Upper lobe of left lung (tissue), 6 donors: ENCODE results near the gene EFNA3. TPM values are rescaled to one million over a fixed set of nuclear protein-coding genes. Genes with fewer than 3 reads are reported as not detected.
A peak's percentile ranks its signal among the peaks of the same experiment; 100 is the strongest.

ENCODE experiments used
- ATAC-seq, 2 donors: fragments of 200-7000 bp; cut with Tn5 transposase; one replicate each; pipeline ENCODE4 v1.9.1; 2022; ENCODE audit warnings: mild to moderate bottlenecking in 2 of 2, moderate library complexity in 2 of 2; ENCODE audit not compliant: low FRiP score in 2 of 2
- DNase-seq, 2 donors: peaks; one replicate each; pipeline ENCODE4 v3.0.0-alpha.2; 2019 to 2020
- H3K27ac ChIP-seq, 4 donors: fragments of 200-600 bp; sonication (generic); one replicate each; pipeline ENCODE4 v1.5.1; 2016 to 2019
- H3K27me3 ChIP-seq, 4 donors: fragments of 200-600 bp; sonication (generic); one replicate each; pipeline ENCODE4 v1.5.1; 2017 to 2019
- H3K36me3 ChIP-seq, 4 donors: fragments of 200-600 bp; sonication (generic); one replicate each; pipeline ENCODE4 v1.5.1; 2016 to 2019
- H3K4me1 ChIP-seq, 4 donors: fragments of 200-600 bp; sonication (generic); one replicate each; pipeline ENCODE4 v1.5.1; 2018 to 2019
- H3K4me3 ChIP-seq, 4 donors: fragments of 200-600 bp; sonication (generic); one replicate each; pipeline ENCODE4 v1.5.1; 2017 to 2019; ENCODE audit warnings: mild to moderate bottlenecking in 2 of 4, moderate library complexity in 1 of 4
- H3K9me3 ChIP-seq, 4 donors: fragments of 200-600 bp; sonication (generic); one replicate each; pipeline ENCODE4 v1.5.1; 2018 to 2019
- EP300 ChIP-seq, 4 donors: sonication (generic); formaldehyde crosslinking; IDR thresholded peaks; one replicate each; pipeline ENCODE4 v1.5.1; 2017; ENCODE audit warnings: antibody characterized with exemption in 4 of 4, control low read depth in 2 of 4
- POLR2A ChIP-seq, 4 donors: fragments of 450-650 bp; IDR thresholded peaks; one replicate each; pipeline ENCODE4 v1.5.1; 2016 to 2017; ENCODE audit warnings: antibody characterized with exemption in 4 of 4, mild to moderate bottlenecking in 2 of 4
- POLR2AphosphoS5 ChIP-seq, 2 donors: sonication (generic); formaldehyde crosslinking; IDR thresholded peaks; one replicate each; pipeline ENCODE4 v1.5.1; 2017; ENCODE audit warnings: antibody characterized with exemption in 2 of 2
- WGBS, 2 donors: methylation state at CpG; one replicate each; pipeline ENCODE4 v1.1.5; 2017 to 2018; 5-methylcytosine and 5-hydroxymethylcytosine counted together
- total RNA-seq, 6 donors: library from RNA; depleted of rRNA in 4 of 6; stranded (reverse); fragments of >200 nt in 4 of 6; gene quantifications; one replicate each; pipeline versions ENCODE4 v1.1.0 to v1.2.1, GENCODE V29; 2016 to 2021
- TF ChIP-seq, protein P1 (sequence below), 6 experiments: fragments of 450-650 bp in 4 of 6; fragments of 200-600 bp in 2 of 6; sonication (generic) in 2 of 6; IDR thresholded peaks; one replicate each; pipeline ENCODE4 v1.5.1; 2016 to 2019; ENCODE audit warnings: antibody characterized with exemption in 6 of 6
- donor health status: DM: no; HTN: no; CAD: no; lungs with moderate emphysema.
- donor health status: DM: no; HTN: yes; CAD: no; lungs with severe emphysema.

The EFNA3 gene
- total RNA-seq, 6 donors from 2014 or later: 0.33 to 2.1 (median 1.4) TPM

DNA sequence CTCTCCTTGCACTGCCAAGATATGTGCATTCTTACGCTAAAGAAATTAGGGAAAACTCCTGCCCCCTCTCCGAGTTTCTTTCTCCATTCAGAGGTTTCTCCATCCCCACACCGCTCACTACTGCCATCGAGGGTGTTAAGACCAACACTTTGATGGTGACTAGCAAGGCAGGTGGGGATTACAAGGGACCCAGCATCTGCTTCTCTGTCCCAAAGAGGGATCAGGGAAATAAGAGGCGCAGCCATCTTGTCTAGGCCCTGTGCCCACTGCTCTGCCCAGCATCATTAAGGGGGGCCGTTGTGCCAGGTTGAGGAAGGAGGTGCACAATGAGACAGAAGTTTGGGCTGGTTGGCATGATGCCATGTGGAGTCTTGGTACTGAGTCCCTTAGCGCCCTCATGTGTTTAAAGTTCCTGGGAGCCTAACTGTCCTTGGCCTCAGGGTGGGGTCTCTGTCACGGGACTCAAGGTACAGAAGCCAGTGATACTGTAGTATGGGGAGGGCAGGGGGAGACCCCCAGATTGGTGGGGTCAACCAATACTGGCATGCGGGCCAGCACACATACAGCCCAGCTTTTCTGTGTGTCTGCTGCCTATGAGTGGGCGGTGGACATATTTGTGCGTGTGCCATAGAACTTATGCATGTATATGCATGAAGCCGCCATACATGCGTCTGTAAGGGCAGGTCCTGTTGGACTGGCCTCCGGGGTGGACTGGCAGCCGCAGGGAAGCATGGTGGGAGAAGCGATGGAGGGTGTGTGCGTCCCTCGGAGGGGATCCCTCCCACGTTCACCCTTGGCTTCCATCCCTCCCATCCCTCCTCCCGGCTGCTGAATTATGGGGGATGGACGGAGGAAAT lies 5.5 kb downstream of the EFNA3 start:
- H3K4me1 ChIP-seq: peaks cover 57 to 67% (median 58%) of the 10 kb centered on the region in 4 donors
- TF ChIP-seq POLR2A (IDR thresholded peaks at IDR 0.05) (no peak), EP300 (IDR thresholded peaks at IDR 0.05) (no peak), POLR2AphosphoS5 (IDR thresholded peaks at IDR 0.05) (no peak)
- TF ChIP-seq, protein P1, sequence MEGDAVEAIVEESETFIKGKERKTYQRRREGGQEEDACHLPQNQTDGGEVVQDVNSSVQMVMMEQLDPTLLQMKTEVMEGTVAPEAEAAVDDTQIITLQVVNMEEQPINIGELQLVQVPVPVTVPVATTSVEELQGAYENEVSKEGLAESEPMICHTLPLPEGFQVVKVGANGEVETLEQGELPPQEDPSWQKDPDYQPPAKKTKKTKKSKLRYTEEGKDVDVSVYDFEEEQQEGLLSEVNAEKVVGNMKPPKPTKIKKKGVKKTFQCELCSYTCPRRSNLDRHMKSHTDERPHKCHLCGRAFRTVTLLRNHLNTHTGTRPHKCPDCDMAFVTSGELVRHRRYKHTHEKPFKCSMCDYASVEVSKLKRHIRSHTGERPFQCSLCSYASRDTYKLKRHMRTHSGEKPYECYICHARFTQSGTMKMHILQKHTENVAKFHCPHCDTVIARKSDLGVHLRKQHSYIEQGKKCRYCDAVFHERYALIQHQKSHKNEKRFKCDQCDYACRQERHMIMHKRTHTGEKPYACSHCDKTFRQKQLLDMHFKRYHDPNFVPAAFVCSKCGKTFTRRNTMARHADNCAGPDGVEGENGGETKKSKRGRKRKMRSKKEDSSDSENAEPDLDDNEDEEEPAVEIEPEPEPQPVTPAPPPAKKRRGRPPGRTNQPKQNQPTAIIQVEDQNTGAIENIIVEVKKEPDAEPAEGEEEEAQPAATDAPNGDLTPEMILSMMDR (IDR thresholded peaks at IDR 0.05): no peak
- peak overlapping the region in 2 of 4 donors; percentile 88 to 90 for H3K27ac ChIP-seq
- DNase-seq (peak in 1 of 2 donors; percentile 58), ATAC-seq (no peak)
- no peaks in the 10 kb centered on the region for H3K9me3 ChIP-seq
- H3K36me3 ChIP-seq: no peaks in the 10 kb centered on the region
- H3K4me3 ChIP-seq: peak overlapping the region in 3 of 4 donors; percentile 64 to 91 (median 74)
- WGBS, 2 donors: 23 to 34% methylated on average over 17 to 20 of the region's 21 CpGs
- peaks cover 9 to 53% (median 44%) of the 10 kb centered on the region in 4 donors for H3K27me3 ChIP-seq

DNA sequence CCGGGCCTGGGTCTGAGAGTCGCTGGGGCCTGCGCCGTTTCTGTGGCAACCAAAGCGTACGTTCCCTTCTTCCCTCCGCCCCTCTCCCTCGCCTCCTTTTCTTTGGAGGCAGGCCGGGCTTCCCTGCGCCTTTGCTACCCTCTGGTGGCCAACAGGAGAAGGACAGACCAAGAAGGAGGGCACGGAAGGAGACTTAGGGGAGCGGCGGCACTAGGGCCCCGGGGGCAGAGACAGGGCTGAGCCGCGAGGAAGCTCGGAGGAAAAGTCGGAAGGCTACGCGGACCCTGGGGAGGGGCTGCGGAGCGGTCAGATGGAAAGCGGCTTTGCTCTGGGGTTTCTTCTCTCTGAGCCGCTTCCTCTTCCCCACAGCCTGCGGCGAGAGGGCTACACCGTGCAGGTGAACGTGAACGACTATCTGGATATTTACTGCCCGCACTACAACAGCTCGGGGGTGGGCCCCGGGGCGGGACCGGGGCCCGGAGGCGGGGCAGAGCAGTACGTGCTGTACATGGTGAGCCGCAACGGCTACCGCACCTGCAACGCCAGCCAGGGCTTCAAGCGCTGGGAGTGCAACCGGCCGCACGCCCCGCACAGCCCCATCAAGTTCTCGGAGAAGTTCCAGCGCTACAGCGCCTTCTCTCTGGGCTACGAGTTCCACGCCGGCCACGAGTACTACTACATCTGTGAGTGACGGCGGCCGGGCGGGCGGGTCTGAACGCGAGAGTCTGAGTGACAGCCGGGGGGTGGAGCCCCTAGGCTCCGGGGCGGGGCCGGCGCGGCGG lies 6.3 kb downstream of the EFNA3 start:
- TF ChIP-seq POLR2A (IDR thresholded peaks at IDR 0.05) (peak in 2 of 4 donors; percentile 18 to 53), EP300 (IDR thresholded peaks at IDR 0.05) (no peak), POLR2AphosphoS5 (IDR thresholded peaks at IDR 0.05) (peak; percentile 35 to 54)
- TF ChIP-seq, protein P1 (IDR thresholded peaks at IDR 0.05): peak; percentile 92 to 98 (median 97)
- H3K27ac ChIP-seq: peak overlapping the region; percentile 76 to 90 (median 87)
- ATAC-seq (peak; percentile 94 to 96), DNase-seq (peak; percentile 97 to 99)
- H3K4me1 ChIP-seq: peaks cover 48 to 59% (median 50%) of the 10 kb centered on the region in 4 donors
- H3K36me3 ChIP-seq: no peaks in the 10 kb centered on the region
- H3K27me3 ChIP-seq: peaks cover 9 to 45% (median 38%) of the 10 kb centered on the region in 4 donors
- no peaks in the 10 kb centered on the region for H3K9me3 ChIP-seq
- WGBS, 2 donors: 0% methylated on average over 33 to 40 of the region's 67 CpGs
- peak overlapping the region; percentile 64 to 91 (median 76) for H3K4me3 ChIP-seq

DNA sequence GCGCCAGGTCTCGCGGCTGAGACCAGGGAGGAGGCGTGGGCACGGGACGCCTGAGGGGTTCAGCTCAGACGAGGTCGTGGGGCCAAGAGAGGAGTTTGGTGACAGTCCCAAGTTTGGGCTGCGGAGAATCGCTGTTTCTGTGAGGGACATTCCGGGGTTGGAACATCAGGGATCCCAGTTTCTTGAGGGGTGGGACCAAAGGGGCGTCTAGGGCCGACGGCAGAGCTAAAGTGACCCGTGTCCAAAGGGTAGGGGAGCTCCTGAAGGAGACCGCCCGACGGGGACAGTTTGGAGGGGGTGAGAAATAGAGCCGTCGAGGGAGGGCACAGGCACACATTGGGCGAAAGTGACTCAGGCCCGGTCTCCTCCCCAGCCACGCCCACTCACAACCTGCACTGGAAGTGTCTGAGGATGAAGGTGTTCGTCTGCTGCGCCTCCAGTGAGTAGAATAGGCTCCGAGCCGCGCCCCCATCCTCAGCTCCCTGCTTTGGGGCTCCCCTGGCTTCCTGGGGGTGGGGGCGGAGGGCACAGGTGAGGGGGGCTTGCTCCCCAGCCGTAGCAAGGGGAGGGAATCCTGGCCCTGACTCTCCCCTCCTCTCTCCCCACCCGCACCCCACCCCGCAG lies 7.0 kb downstream of the EFNA3 start:
- Histone ChIP-seq H3K4me1 (peaks cover 41 to 51% (median 43%) of the 10 kb centered on the region in 4 donors), H3K27me3 (peaks cover 6 to 38% (median 31%) of the 10 kb centered on the region in 4 donors), H3K4me3 (peak overlapping the region; percentile 64 to 91 (median 76)), H3K9me3 (no peaks in the 10 kb centered on the region), H3K27ac (peak overlapping the region; percentile 76 to 90 (median 87)), H3K36me3 (no peaks in the 10 kb centered on the region)
- 1 to 4% methylated on average over 16 to 30 of the region's 32 CpGs for WGBS, 2 donors
- DNase-seq (peak in 1 of 2 donors; percentile 81), ATAC-seq (peak; percentile 41 to 50)
- TF ChIP-seq POLR2AphosphoS5 (IDR thresholded peaks at IDR 0.05): no peak

DNA sequence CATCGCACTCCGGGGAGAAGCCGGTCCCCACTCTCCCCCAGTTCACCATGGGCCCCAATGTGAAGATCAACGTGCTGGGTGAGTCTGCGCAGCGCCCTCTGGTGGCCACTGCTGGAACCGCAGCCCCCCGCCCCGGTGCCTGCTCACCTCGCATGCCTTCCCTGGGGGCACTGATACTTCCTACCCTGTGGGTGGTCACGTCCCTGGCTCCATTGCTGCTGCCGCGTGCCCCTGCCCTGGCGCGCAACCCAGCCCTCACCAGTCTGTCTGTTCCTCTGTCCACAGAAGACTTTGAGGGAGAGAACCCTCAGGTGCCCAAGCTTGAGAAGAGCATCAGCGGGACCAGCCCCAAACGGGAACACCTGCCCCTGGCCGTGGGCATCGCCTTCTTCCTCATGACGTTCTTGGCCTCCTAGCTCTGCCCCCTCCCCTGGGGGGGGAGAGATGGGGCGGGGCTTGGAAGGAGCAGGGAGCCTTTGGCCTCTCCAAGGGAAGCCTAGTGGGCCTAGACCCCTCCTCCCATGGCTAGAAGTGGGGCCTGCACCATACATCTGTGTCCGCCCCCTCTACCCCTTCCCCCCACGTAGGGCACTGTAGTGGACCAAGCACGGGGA lies 7.6 kb downstream of the EFNA3 start:
- whole genome bisulfite sequencing, 2 donors: 19 to 25% methylated on average over 7 to 18 of the region's 24 CpGs
- Histone ChIP-seq H3K9me3 (no peaks in the 10 kb centered on the region), H3K27me3 (peaks cover 5 to 32% (median 24%) of the 10 kb centered on the region in 4 donors), H3K4me1 (peaks cover 35 to 48% (median 37%) of the 10 kb centered on the region in 4 donors), H3K4me3 (peak overlapping the region in 3 of 4 donors; percentile 64 to 91 (median 74)), H3K36me3 (no peaks in the 10 kb centered on the region), H3K27ac (peak overlapping the region in 3 of 4 donors; percentile 76 to 90 (median 88))
- TF ChIP-seq POLR2A (IDR thresholded peaks at IDR 0.05): no peak
- TF ChIP-seq, protein P1 (IDR thresholded peaks at IDR 0.05): peak; percentile 97 to 100 (median 98)
- ATAC-seq (peak; percentile 70 to 79), DNase-seq (peak; percentile 72 to 96)
